NCI-H1436 (cell line): ENCODE data around the gene GABRA5.
A peak's percentile ranks its signal among the peaks of the same experiment; 100 is the strongest.

Source experiments
- DNase-seq: peaks from one replicate; lab custom pipeline; 2025; lab: John Stamatoyannopoulos, UW

Gene GABRA5

GRCh38 chr15:26928051-26928450 is 61.2 kb downstream of the GABRA5 start:
- DNase-seq = no peak

GRCh38 chr15:26929588-26929987 is 62.7 kb downstream of the GABRA5 start:
- DNase-seq = no peak

- no peak for DNase-seq
These were observed 68.0 kb downstream of the GABRA5 start for GRCh38 chr15:26934848-26935247.

- DNase-seq = no peak
These were observed 68.5 kb downstream of the GABRA5 start for GRCh38 chr15:26935322-26935721.

GRCh38 chr15:26936502-26936901 is 69.6 kb downstream of the GABRA5 start:
- DNase-seq = no peak

GRCh38 chr15:26937134-26937533 is 70.3 kb downstream of the GABRA5 start:
- DNase-seq = no peak

GRCh38 chr15:26939398-26939797 is 72.5 kb downstream of the GABRA5 start:
- no peak for DNase-seq

DNA sequence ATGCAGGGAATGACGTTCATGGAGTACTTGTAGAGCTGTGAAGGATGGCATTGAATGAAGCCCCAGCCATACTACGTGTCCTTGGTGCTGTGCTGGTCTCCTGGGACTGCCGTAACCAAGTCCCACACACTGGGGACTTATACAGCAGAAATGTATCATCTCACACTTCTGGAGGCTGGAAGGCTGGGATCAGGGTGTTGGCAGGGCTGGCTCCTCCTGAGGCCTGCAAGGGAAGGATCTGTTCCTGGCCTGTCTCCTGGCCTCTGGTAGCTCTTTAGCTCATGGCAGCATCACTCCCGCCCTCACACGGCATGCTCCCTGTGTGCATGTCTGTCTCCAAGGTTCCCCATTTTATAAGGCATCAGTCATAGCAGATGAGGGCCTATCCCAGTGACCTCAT is 74.6 kb downstream of the GABRA5 start:
- no peak for DNase-seq

GRCh38 chr15:26943866-26944265 is 77.0 kb downstream of the GABRA5 start:
- no peak for DNase-seq

- DNase-seq = no peak
These were observed 78.2 kb downstream of the GABRA5 start for GRCh38 chr15:26945046-26945445.

DNA sequence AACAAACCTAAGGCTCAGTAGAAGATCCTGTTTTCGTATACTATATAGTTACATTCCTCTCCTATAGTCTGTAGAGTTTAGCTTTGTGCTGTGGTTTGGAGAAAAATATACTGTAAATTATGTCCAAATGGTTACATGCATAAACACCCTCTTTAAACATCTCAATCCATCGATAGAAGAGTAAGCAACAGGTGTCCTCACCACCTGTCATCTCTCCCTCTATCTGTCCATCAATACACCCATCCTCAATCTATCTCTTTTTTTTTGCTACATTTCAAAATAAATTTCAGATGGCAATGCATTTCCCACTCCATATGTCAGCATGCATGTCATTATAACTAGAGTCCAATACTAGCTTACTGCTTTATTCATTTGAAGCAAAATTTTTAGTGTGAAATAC is 83.1 kb downstream of the GABRA5 start:
- DNase-seq = no peak

- no peak for DNase-seq
These were observed 87.5 kb downstream of the GABRA5 start for GRCh38 chr15:26954403-26954802.

DNA sequence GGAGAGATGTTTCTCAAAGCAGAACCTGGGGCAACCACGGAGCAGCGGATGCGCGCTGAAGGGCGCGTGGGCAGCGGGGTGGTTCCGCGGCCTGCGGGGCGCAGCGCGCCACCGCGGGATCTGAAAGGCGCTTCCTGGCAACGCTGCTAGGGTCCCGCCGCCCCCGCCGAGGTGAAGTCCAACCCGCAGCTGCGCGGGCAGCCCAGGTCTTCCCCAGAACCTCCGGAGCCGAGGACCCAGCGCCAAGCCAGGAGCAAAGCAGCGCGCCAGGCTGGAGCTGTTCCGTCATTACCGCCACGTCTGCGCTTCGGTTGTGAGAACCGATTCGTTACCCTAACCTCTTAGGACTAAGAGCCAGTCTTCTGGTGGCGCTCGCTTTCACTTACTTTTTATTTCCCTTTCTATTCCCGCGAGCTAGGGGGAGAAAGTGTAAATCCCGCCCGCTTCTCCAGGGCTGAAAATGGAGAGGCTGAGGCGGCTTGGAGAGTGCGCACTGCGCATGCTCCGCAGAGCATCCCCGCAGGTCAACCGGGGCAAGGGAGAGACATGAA is 100.9 kb downstream of the GABRA5 start:
- DNase-seq = no peak

GRCh38 chr15:26968806-26969205 is 101.9 kb downstream of the GABRA5 start:
- DNase-seq = no peak

DNA sequence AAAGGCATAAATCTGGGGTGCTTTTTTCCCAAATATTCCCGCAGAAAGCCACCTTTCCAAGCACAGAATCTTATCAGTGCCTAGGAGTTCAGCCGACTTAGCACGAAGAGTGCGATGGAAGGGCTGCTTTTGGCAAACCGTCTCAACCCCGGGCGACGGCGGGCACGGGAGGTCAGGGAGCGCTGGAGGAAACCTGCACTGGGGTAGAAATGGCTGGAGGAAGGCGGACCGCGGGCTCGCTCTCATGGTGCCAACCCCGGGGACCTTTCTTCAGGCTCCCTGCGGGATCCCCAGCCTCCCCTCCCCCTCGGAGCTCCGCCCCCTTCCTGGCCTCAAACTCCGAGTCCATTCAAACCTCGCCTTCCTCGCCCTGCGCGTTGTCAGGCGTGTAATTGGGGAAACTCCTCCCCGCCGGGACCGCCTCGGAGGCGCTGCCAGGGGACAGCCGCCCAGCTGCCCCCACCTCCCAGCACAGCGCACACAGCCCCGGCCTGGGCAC is 103.9 kb downstream of the GABRA5 start, which contains the start of gene GABRG3:
Gene GABRG3 (plus strand): TSS at position 470 of the 499 bp plus-strand sequence.
- no peak for DNase-seq

- DNase-seq = no peak
These were observed 104.6 kb downstream of the GABRA5 start for GRCh38 chr15:26971271-26972018.

- no peak for DNase-seq
These were observed 105.8 kb downstream of the GABRA5 start for GRCh38 chr15:26972636-26973035.

DNA sequence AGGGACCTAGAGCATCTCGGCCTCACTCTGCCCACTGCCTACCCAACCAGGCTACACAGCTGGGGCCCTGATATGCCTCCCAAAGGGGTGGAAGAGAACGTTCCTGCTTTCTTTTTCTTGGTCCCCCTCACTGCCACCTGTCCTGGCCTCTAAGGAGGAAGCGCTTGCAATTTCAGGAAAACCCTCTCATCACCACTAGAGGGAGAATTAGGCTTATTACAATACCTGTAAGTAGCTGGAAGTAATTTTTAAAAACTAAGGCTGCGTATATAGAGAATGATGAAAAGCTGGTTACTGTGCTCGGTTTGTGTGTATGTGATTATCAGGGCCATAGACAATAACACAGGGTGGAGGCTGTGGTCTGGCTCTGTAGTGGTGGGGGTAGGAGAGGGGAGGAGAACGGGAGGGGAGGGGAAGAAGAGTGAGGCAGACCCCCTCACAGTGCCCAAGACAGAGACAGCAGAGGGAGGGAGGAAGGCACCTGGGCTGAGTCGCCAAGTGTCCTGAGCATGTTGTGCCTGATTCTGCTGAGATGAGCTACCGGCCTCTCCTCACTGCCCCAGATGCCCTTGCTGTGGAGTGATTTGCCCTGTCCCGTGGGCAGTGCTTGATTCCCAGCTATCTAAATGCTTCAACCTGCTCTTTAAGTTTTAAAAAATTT is 107.4 kb downstream of the GABRA5 start:
- DNase-seq = peak; percentile 8

DNA sequence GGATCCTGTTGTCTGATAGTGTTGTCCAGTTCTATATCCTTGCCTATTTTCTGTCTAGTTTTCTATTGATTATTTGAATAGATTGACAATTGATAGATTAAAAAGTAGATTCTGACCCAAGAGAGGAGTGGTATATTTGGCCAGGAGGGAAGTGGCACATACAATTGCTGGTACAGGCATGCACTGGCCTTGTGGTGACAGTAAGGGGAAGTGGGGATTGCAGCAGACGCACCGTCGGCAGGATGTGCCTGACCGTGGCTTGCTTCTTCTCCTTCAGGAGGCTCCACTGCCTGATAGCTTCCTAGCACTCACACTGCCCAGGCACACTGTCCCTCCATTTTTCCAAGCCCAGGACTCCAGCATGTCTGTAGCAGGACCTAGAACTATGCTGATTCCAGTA is 114.6 kb downstream of the GABRA5 start:
- DNase-seq = no peak

GRCh38 chr15:26983822-26984221 is 117.0 kb downstream of the GABRA5 start:
- DNase-seq = no peak

DNA sequence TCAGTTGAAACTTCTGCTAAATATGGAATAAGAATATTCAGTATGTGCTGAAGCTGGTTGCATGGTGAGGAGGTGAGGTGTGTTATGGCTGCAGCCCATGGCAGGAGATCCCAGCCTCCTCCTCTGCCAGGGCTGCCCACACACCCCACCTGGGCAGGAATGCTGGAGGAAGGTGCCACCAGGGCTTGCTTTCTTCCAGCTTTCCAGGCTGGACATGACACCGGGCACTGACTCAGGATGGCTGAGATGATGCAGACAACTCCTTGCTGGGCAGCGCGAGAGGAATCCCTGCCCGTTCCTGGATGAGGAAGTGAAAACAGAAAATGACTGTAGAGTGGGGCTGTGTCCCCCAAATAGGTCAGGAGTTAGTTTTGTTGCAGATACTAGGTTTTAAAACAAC is 118.2 kb downstream of the GABRA5 start:
- DNase-seq = no peak

DNA sequence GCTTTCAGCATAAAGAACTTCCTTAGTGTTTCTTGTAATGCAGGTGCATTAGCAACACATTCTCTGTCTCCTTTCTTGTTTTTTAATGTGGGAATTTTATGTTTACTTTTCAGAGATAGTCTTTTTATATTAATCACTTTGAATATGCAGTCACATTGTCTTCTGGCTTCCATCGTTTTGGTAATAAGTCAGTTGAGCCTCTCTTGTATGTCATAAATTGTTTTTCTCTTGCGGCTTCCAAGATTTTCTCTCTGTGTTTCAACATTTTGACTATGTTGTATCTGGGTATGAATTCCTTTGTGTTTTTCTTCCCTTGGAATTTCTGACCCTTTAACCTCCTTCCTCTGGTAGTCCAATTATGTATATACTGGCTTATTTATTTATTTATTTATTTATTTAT is 129.4 kb downstream of the GABRA5 start:
- no peak for DNase-seq
